Measurements from ENCODE around the gene ALKAL2. TPM values are rescaled to one million over a fixed set of nuclear protein-coding genes. Genes with fewer than 3 reads are reported as not detected.

Gene ALKAL2
- polyA plus RNA-seq, 1 experiment: not detected

DNA sequence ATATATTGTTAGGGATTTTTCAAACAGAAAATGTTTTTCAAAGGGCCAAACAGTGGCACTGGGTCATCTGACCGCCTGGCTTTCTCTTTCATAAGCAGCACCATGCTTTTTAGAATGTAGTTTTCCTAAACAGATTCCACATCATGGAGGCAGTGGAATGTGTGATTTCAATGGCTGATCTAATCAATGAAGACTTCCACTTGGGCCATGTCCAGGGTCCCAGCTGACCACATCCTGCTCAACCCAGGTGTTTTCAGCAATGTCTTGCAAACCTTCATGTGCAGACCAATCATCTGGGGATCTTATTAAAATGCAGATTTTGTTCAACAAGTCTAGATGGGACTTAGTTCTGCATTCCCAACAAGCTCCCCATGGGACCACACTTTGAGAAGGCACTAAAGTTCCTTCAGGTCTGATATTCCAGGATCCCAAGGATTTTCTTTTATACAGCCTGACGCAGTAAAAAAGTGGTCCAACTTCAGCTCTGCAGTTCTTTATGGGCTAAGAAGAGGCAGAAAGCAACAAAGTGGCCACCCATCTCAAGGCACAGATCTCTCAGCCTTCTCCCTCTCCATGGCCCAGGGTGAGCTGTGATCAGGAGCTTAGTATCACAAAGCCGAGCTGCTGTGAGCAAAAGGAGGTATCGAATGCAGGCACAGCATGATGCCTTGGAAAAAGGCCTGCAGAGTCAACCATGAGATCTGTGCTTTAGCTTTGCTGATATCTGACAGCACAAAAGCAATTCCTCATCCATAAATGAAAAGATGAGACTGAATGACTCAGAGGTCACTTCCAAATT, 3.7 kb downstream of the ALKAL2 start:
- no peak for DNase-seq (ENCODE audit: low read depth, low spot score)
- Histone ChIP-seq H3K4me3 (ENCODE audit: low read depth, low read length) (no peak overlapping the region), H3K27ac (ENCODE audit: low read depth, low read length) (no peak overlapping the region), H3K9me3 (ENCODE audit: control insufficient read depth, insufficient read depth, low read length) (no peaks in the 10 kb centered on the region), H3K27me3 (ENCODE audit: control insufficient read depth, insufficient read depth, low read length) (peaks cover 9% of the 10 kb centered on the region)
- TF ChIP-seq, protein P1, sequence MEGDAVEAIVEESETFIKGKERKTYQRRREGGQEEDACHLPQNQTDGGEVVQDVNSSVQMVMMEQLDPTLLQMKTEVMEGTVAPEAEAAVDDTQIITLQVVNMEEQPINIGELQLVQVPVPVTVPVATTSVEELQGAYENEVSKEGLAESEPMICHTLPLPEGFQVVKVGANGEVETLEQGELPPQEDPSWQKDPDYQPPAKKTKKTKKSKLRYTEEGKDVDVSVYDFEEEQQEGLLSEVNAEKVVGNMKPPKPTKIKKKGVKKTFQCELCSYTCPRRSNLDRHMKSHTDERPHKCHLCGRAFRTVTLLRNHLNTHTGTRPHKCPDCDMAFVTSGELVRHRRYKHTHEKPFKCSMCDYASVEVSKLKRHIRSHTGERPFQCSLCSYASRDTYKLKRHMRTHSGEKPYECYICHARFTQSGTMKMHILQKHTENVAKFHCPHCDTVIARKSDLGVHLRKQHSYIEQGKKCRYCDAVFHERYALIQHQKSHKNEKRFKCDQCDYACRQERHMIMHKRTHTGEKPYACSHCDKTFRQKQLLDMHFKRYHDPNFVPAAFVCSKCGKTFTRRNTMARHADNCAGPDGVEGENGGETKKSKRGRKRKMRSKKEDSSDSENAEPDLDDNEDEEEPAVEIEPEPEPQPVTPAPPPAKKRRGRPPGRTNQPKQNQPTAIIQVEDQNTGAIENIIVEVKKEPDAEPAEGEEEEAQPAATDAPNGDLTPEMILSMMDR (IDR thresholded peaks at IDR 0.05; ENCODE audit: low read depth, low read length): no peak
- ChIA-PET CTCF (interaction anchor here (3.5 kb wide), 1 partner anchor 37 kb away, joined by 21 read pairs; no protein-coding TSS in a partner anchor), POLR2A (no interaction called here)

GRCh38 chr2:282371-283263, 5.3 kb downstream of the ALKAL2 start:
- CTCF ChIA-PET: interaction anchor here (1.4 to 1.5 kb wide), 2 partner anchors 21 to 36 kb away, joined by 3 to 4 read pairs; no protein-coding TSS in a partner anchor
- TF ChIP-seq, protein P1 (IDR thresholded peaks at IDR 0.05; ENCODE audit: low read depth, low read length): no peak
- no peak for DNase-seq (ENCODE audit: low read depth, low spot score)
- POLR2A ChIA-PET: no interaction called here
- Histone ChIP-seq H3K27me3 (ENCODE audit: control insufficient read depth, insufficient read depth, low read length) (peaks cover 6% of the 10 kb centered on the region), H3K9me3 (ENCODE audit: control insufficient read depth, insufficient read depth, low read length) (no peaks in the 10 kb centered on the region), H3K4me3 (ENCODE audit: low read depth, low read length) (no peak overlapping the region), H3K27ac (ENCODE audit: low read depth, low read length) (no peak overlapping the region)

- Histone ChIP-seq H3K27ac (ENCODE audit: low read depth, low read length) (no peak overlapping the region), H3K27me3 (ENCODE audit: control insufficient read depth, insufficient read depth, low read length) (no peaks in the 10 kb centered on the region), H3K9me3 (ENCODE audit: control insufficient read depth, insufficient read depth, low read length) (no peaks in the 10 kb centered on the region), H3K4me3 (ENCODE audit: low read depth, low read length) (no peak overlapping the region)
- ChIA-PET POLR2A (no interaction called here), CTCF (interaction anchor here (1.4 to 1.5 kb wide), 2 partner anchors 20 to 34 kb away, joined by 3 to 4 read pairs; no protein-coding TSS in a partner anchor)
- TF ChIP-seq, protein P1 (IDR thresholded peaks at IDR 0.05; ENCODE audit: low read depth, low read length): no peak
- no peak for DNase-seq (ENCODE audit: low read depth, low spot score)
Observed at GRCh38 chr2:281381-281780, 6.5 kb downstream of the ALKAL2 start.

DNA sequence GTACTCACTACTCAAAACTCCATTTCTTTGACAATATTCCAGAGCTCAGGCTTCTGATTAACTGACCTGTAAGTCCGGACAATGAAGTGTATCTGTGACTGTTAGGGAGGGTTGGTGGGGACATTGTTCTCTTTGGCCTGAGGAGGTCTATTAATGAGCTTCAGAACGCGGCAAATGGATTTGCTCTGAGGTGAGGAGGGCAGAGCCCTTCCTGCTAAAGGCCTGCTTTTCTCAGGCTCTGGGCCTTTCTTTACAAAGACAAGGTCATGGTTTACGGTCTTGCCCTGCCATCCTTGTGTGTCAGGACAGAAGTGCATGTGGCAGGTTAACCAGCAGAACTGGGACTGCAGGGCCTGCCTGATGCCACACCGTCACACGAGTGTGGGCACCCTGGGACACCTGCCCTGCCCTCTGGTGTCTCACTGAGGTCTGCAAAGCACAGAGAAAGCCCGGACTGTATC, 7.2 kb downstream of the ALKAL2 start:
- ChIA-PET POLR2A (no interaction called here), CTCF (interaction anchor here (1.0 to 1.4 kb wide), 3 partner anchors 10 to 26 kb away, joined by 3 read pairs; no protein-coding TSS in a partner anchor)
- no peak for DNase-seq (ENCODE audit: low read depth, low spot score)
- H3K27ac ChIP-seq (ENCODE audit: low read depth, low read length): no peak overlapping the region
- TF ChIP-seq, protein P1 (IDR thresholded peaks at IDR 0.05; ENCODE audit: low read depth, low read length): no peak
- H3K9me3 ChIP-seq (ENCODE audit: control insufficient read depth, insufficient read depth, low read length): no peaks in the 10 kb centered on the region
- H3K27me3 ChIP-seq (ENCODE audit: control insufficient read depth, insufficient read depth, low read length): no peaks in the 10 kb centered on the region
- H3K4me3 ChIP-seq (ENCODE audit: low read depth, low read length): no peak overlapping the region

Data from AG04450 (cell line).